Activated CD4-positive, alpha-beta T cell treated with anti-CD3 and anti-CD28 coated beads for 1 hour (primary cell): ENCODE results near the gene SLC27A3.

ENCODE experiments used
- DNase-seq: peaks from one replicate; pipeline ENCODE4 v3.0.0-alpha.2; 2020

Gene SLC27A3

GRCh38 chr1:153801028-153801625, 25.9 kb downstream of the SLC27A3 start:
- no peak for DNase-seq

GRCh38 chr1:153801786-153802697, 26.8 kb downstream of the SLC27A3 start:
- no peak for DNase-seq

- no peak for DNase-seq
These were observed 28.4 kb downstream of the SLC27A3 start for GRCh38 chr1:153803470-153804056.

- DNase-seq = no peak
These were observed 28.9 kb downstream of the SLC27A3 start for GRCh38 chr1:153804112-153804511.

GRCh38 chr1:153805042-153805745, 30.0 kb downstream of the SLC27A3 start:
- DNase-seq = no peak

- no peak for DNase-seq
These were observed 30.9 kb downstream of the SLC27A3 start for GRCh38 chr1:153805886-153806719.

GRCh38 chr1:153816283-153816889, 41.2 kb downstream of the SLC27A3 start:
- no peak for DNase-seq

- DNase-seq = no peak
These were observed 43.7 kb downstream of the SLC27A3 start for GRCh38 chr1:153818876-153819275.

GRCh38 chr1:153827168-153827964, 52.2 kb downstream of the SLC27A3 start:
- DNase-seq = no peak
